HG03060 (cell line): ENCODE data around the gene CHRNA1.

Source experiments
- ATAC-seq: cut with Tn5 transposase; IDR thresholded peaks from one replicate; pipeline ENCODE4 v1.9.1; 2021; ENCODE audit warnings: low read depth, moderate number of reproducible peaks; ENCODE audit not compliant: unreplicated experiment

CHRNA1 gene

DNA sequence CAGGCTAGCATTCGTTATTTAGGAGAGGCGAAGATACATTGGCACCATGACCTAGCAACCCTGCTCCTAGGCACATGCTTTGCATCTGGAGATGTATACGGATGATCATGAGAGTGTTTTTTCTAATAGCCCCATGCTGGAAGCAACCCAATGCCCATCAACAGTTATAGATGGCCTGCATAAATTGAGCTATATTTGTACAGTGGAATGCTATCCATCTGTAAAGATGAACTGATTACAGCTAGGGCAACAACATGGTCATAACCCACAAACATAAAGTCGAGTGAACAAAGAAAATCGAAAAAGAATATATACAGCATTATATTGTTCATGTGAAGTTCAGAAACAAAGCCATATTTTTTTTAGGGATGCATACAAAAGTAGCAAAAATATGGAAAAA is 20.6 kb upstream of the CHRNA1 start:
- ATAC-seq = no peak

DNA sequence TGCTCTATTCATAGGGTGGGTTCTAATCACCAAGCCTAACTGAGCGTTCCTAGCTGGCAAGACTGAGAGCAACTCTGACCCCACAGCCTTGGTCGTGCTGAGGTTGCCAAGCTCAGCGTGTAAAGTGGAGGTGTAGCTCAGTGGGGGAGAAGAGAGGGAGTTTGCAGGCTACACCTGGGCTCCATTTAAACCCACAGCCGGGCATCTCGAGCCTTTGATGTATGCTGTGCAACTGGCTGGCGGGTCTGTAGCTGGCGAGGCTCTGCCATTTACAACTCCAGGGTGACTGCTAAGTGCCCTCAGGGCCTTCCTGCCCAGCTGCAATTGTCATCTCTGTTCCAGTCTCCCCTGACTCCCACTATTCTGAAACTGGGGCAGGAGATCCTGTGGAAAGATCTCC is 20.0 kb upstream of the CHRNA1 start:
- no peak for ATAC-seq

DNA sequence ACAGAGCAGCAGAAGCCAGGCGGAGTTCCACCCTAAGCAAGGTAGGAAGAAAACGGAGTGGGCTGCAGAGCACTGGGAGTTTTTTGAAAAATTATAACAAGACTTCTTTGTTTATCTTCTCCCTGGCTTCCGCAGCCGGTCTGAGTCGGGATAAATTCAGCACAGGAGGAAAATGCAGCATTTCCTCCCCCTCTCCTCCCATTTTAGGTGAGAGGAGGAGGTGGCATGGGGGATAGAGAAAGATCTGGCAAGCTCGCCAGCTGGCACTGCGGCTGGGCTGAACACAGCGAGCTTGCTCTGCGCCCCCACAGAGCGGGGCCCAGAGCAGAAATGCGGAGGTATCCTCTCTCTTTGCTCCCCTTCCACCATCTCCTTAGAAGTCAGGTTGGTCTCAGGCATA is 17.7 kb upstream of the CHRNA1 start:
- ATAC-seq = no peak

DNA sequence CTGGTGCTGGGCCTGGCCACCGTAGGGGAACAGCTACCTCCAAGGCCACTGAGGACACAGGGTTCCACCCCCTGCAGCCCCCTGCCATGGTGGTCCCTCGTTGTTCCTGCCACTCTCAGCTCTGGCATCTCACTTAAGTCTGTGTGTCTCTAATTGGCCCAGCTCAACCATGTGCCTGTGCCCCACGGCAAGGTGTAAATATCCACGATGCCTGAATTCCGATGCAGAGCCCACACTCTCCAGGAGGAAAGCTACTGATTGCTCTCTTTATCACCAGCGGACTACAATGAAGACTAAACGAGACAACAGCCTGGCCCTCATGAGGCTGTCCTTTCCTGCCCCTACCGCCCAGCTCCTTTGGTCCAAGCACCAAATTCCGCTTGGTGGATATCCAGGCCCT is 17.0 kb upstream of the CHRNA1 start:
- no peak for ATAC-seq

DNA sequence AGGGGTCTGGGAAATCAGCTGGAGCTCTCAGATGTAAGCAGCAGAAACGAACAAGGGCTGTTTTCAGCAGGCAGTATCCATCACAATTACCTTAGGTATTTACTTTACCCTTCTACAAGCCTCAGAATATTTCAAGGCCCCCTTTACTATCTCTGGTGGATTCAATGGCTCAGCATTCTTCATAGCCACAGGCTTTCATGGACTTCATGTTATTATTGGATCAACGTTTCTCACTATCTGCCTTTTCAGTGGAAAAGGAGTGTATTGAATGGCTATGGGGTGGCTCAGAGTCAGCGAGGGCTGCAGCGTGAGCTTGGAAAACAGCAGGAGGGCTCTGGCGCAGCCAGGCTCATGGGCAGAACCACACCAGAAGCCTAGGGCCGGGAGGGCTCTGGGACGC is 16.6 kb upstream of the CHRNA1 start:
- ATAC-seq = no peak

DNA sequence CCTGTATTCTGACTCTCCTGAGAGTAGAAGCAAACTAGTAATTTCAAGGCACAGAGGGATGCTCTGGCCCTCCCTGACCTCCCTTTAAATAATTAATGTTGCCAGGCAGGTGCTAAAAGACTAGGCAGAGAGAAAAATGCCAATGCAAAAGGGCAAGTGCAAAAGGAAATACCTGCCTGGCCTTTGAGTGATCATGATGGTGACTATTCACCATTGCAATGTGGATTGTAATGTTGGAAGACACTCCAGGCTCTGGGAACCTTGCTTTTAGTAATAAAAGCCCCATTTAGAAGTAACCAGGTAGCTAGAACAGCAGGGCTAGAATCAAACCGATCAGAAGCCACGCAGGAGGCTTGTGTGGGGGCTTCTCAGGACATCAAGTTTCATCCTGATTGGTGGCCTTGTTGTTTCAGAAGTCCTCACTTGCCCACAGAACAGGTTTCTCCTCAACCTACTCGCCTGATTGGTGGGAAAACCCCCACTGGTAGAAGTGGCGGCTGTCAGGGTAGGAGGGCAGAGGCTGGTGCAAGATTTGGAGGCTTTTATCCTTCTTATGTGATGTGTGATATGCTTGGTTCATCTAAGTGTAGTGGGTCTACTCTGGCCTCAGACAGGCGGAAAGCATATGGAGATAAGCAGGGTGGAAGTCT is 16.0 kb upstream of the CHRNA1 start:
- no peak for ATAC-seq

DNA sequence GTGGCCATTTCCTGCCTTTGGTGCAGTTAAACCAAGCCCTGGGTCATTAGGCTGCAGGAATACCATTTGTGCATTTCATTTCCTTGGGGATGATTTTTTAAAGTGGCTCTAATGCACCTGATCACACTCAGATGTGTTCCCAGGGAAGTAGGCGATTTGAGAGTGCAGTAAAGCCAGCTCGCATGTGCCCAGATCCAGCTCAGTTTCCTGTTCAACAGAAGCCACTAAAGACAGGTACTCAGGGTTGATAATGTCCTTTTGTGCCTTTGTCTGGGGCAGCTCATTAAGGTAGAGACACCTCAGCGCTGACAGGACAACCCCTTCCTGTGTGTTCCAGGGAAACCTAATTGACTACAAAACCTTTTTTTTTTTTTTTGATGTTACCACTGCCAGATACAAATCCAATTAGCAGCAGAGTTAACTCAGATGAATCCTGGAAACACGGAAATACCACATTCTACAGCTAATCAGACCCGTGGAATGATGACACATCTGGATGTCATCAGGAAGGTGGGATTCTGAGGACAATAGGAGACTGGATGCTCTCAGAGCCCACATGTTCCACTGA is 15.2 kb upstream of the CHRNA1 start:
- ATAC-seq = no peak

DNA sequence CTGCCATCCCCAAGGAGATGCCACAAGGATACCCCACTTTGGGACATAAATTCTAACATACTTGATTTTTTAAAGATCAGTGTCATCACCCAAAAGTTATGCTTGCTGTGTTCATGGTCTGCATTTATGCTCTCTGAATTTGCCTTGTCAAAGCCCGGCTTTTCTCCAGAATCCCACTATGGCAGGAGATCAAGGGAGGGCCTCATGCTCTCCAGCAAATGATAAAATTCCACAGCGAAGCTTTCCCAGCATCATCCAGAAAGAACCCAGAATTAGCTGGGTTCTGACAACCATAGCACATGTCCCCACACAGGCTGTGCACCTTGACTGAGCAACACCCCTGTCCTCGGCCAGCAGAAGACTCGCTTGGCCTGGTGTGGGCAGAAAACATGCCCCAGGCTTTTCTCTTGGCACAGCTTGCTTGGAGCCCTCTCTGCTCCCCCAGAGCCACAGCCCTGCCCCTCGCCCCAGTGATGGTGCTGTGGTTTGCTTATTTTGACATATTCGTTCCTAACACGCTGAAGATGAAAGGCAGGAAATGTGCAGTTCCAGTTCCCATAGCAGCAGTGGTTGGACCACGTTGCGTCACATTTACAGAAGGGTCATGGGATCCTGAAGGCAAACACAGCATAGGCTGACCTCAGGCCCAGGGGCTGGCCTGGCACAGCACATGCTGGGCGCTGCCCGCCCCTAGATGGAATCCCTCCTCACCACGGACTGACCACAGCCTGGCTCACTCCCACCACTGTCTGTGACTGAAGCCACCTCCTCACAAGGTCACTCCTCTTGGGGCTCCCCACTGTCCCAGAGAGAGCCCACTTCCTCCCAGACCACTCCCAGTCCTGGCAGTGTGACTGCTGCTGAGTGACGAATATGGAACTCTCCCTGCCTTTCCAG is 14.1 kb upstream of the CHRNA1 start:
- ATAC-seq = peak; percentile 55

DNA sequence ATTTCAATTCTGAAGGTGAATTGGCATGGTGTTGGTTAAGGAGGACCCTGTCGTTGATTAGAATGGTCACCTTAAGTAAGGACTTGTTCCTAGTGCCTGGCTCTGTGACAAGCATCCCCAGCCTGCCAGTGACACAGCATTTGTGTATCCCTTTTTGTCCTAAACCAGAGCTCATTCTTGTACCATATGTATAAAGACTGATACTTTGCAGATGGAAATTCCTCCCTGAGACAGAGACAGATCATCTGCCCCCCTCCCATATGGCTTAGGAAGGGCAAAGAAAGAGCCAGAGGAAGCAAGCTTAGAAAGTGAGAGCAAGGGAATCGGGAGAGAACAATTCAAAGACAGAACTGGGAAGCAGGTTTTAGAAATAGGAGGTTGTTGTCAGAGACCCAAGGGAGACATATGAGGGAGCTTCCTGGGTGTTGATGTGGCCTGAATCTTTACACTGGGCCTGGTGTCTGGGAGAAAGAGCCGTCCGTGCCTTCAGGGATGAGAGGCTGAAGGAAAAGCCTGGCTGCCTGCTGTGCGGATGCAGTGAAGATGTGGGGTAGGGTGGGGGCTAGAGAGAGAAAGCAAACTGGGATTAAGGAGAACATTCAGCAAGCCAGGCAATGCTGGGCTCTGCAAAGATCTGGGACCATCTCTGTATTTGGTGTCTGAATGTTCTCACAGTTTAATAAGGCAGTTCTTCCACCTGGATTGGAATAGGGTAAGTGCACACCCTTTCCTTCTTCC is 13.2 kb upstream of the CHRNA1 start:
- no peak for ATAC-seq

DNA sequence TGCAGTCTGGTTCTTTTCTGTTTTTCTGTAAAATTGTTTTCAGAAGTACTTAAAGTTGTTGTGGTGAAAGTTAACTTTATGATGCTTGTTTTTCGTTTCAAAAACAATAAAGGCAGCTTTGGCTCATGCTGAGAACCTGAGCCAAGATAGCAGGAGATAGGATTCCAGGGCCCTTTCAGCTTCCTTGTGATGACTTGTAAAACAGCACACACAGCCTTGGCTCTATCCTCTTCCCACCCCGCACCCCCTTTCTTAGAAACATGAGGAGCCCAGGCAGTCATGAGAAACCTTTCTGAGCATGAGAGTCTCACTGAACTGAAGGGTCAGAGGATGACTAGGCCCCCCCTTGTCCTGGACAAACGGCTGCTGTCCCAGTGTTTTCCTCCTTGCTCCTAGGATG is 12.4 kb upstream of the CHRNA1 start:
- no peak for ATAC-seq

DNA sequence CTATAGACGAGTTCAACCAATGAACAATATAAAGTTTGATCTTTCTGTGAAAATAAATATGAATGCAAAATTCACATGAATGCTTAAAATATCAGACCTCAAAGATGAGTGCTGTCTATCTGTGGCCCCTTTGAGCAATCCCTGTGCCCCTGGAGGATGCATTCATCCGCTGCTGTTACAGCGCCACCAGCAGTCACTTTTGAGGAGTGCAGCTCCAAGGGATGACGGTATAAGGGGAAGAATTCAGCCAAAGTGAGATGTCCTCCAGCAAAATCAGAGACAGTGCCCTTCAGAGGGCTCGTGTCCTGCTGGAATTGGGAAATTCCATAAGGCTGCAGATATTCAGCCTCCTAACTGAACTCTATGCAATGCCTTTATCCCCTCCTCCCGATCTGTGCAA is 12.0 kb upstream of the CHRNA1 start:
- no peak for ATAC-seq

DNA sequence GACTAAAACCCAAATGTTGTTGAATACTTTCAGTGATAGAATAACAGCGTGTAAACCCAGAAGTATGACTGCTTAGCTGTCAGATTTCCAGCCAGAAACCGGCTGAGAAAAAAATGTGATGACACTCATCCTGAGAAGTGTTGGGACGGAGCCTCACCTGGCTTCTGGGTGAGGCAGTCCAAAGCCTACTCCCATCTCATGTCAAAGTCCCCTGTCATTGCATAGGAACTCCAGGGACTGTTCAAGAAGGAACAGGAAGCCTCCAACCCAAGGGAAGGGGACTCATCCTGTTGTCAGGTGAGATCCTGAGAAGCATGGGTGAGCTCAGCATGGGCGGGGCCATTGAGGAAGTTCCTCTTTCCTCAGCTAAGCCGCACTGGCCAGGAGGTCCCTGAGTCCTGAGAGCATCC is 11.3 kb upstream of the CHRNA1 start:
- ATAC-seq = no peak

DNA sequence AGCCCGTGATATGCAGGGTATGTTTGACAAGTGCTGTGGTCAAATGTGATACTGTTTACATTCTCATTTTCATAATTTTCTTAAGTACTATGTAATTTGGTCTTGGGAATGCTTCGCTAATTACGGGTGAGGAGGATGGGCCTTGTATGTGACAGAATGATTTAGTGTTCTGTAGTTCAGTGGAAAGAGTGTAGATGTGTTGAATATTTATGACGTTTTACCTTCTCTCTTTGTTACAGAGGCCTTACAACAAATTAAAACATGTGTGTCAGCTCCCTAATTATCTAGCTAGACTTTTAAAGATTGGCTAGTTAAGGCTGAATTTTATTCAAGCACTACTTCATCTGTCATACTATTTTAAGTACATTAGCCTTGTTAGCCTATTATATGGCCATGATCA is 10.6 kb upstream of the CHRNA1 start:
- no peak for ATAC-seq

DNA sequence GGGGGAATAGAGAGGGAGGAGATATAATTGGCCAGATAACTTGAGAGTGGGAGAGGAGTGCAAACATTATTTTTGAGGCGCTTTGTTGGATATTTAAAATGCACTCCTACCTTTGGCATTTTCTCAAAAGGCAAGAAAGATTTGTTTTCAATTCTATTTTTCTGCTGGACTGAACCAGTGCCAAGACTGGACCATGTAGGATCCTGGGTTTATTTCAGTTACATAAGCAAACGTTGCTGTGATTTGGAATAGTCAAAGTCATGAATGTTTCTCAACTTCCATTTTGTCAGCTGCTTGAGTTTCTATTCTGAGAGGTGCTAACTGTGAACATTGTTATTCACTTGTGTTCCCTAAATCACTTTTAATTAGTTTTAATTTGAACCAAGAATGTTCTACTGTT is 8.9 kb upstream of the CHRNA1 start:
- no peak for ATAC-seq

DNA sequence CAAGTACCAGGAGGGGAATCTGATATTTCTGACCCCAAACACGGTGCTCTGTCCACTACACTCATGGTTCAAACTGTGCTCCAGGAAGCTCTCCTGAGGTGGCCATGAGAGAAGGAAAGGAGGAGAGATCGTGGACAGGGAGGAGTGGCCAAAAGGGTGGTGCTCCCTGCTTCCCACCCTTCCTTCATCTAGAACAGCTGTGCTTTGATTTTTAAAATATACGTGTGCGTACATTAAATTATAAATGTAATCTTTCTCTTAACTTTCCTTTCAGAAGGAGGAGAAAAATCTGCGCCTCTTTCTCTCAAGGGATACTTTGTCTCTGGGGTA is 8.2 kb upstream of the CHRNA1 start:
- ATAC-seq = no peak

DNA sequence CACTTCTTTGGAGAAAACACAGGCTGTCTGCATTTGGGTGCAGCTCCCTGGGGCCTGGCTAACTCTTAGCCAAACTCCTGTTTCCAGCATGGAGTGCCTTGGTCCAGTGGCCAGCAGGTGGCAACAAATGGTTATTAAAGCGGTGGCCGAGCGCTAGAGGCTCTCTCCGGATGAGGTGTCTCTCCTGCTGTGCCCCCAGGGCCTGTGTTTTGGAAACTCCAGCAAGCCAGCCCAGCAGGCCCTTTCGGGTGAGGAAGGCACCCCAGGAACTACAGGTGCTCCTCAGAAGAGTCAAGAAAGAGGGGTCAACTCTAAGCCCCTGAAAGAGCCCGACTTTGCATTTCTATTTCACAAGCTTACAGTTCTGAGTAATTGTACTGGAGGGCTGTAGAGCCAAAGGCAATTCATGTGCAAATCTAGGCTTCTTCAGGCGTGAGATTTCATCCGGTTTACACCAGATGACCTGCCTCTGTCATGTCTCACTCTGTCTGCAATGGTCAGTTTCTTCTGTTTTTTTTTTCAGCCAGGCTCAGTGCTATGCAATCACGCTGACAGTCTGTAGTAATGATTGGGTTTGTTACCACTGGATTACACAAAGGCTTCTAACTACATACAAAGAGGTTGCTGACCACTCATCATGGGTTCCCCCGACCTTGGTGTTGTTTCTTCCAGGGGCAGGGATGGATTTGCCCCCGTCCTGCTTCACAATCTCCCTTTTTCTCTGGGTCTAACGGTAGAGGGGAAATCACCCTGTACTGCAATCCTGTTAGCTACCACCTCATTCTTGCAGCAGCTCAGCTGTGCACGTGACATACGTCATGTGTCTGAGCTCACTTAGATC is 7.6 kb upstream of the CHRNA1 start:
- ATAC-seq = peak; percentile 50

DNA sequence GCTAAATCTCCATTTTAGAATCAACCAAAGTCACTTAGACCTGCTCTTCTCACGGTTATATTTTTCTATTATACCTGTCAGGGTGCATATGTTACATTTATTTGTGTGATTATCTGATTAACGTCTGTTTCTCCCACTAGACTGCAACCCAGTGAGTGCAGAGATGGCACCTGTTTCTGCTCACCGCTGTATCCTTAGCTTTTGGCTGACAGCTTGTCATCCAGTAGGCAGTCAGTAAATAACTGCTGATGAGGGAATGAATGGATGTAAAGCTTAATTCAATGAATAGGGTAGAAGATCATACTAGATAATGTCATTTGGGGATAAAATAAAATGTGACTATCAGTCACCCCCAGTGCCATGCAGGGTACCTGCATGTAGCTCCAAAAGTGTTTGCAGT is 6.9 kb upstream of the CHRNA1 start:
- ATAC-seq = no peak

DNA sequence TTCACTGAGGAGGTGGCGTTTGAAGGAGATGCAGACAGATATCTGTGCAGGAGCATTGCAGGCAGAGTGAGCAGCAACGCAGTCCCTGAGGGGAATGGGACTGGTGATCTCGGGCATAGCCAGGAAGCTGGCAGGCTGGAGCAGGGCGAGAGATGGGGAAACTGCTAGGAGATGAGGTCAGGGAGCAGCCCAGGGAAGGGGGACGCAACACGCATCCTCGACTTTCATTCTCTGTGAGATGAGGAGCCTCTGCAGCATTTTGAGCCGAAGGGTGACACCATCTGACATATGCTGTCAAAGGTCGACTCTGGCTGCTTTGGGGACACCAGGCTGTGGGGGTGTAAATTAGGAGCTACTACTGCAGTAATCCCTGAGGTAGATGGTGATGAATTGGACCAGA is 4.3 kb upstream of the CHRNA1 start:
- no peak for ATAC-seq

DNA sequence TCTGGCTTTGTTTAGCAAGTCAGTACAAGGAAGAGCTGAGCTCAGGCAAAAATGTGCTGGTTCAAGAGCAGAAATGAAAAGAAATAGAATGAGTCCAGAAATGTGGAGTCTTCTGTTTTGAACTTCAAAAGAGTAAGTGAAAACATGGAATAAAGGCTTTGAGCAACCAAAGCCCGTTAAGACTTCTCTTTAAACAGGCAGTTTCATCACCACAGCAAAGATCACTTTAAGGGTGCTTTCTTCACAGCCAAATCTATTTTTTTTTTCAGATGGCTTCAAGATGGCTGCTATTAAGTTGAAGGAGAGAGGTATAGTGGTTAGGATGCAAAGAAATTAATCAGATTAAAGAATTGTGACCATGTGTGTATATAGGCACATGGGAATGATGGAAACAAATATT is 2.0 kb upstream of the CHRNA1 start:
- no peak for ATAC-seq

DNA sequence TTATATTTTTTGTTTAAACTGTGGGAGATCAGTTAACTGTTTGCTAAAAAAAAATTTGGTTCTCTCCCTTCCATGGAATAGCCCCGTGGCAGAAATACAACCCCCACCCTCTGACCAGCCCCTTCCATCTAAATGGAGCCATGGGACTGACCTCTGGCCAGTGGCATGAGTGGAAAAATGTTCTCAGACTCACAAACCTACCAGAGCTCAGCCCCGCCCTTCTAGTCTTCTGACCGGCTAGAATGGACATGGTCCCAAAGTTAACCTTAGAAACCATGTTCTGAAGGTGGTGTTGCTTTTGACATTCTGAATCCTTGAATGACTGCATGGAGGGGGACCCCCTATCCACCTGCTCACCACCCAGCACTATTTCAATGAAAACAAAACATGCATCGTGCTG is 1.3 kb upstream of the CHRNA1 start:
- no peak for ATAC-seq
